ENCODE data around the gene SFRP2. TPM values are rescaled to one million over a fixed set of nuclear protein-coding genes. Genes with fewer than 3 reads are reported as not detected.

Gene SFRP2
- total RNA-seq, 2 experiments from 2014 or later = not detected

- intact Hi-C loops (cut with micrococcal nuclease; ENCODE audit: unreplicated experiment) = no loop called here
- BruUV-seq (replicated peaks) = no TSS peak
Measured at GRCh38 chr4:153798420-153798819, 9.5 kb upstream of the SFRP2 start.

GRCh38 chr4:153794006-153794405 is 5.1 kb upstream of the SFRP2 start:
- Histone ChIP-seq H3K9me2 (ENCODE audit: insufficient read depth, low read length) (no peaks in the 10 kb centered on the region), H2AFZ (ENCODE audit: low read length) (no peak overlapping the region), H3K4me2 (ENCODE audit: low read length) (no peak overlapping the region), H3K36me3 (ENCODE audit: insufficient read depth, low read length) (no peaks in the 10 kb centered on the region), H3K4me1 (ENCODE audit: insufficient read depth, low read length, poor library complexity, severe bottlenecking) (no peaks in the 10 kb centered on the region), H3K9me3 (ENCODE audit: low read length) (no peaks in the 10 kb centered on the region), H3K27ac (ENCODE audit: low read depth, low read length, poor library complexity, severe bottlenecking) (no peak overlapping the region), H3K79me2 (ENCODE audit: insufficient read depth, low read depth, low read length) (no peaks in the 10 kb centered on the region), H4K20me1 (ENCODE audit: insufficient read depth, low read length) (no peaks in the 10 kb centered on the region), H3K4me3 (ENCODE audit: low read depth, low read length, poor library complexity, severe bottlenecking) (no peak overlapping the region)
- CTCF ChIA-PET (ENCODE audit: unreplicated experiment) = no interaction called here
- DNase-seq (ENCODE audit: low spot score) = no peak
- TF ChIP-seq CTCF (conservative IDR thresholded peaks at IDR 0.05; ENCODE audit: low read length) = no peak
- POLR2A ChIA-PET = interaction anchor here (0.6 to 0.7 kb wide), 2 partner anchors 71 to 151 kb away, joined by 4 to 5 read pairs; no protein-coding TSS in a partner anchor
- intact Hi-C loops (cut with micrococcal nuclease; ENCODE audit: unreplicated experiment) = no loop called here
- BruUV-seq (replicated peaks) = no TSS peak

More at GRCh38 chr4:153798420-153798819, 9.5 kb upstream of the SFRP2 start:
- no peaks in the 10 kb centered on the region for H3K9me3 ChIP-seq (ENCODE audit: low read length)
- H3K79me2 ChIP-seq (ENCODE audit: insufficient read depth, low read depth, low read length) = no peaks in the 10 kb centered on the region
- no peaks in the 10 kb centered on the region for H3K36me3 ChIP-seq (ENCODE audit: insufficient read depth, low read length)
- H3K4me2 ChIP-seq (ENCODE audit: low read length) = no peak overlapping the region
- no peaks in the 10 kb centered on the region for H4K20me1 ChIP-seq (ENCODE audit: insufficient read depth, low read length)
- H2AFZ ChIP-seq (ENCODE audit: low read length) = no peak overlapping the region
- POLR2A ChIA-PET = no interaction called here
- no peaks in the 10 kb centered on the region for H3K9me2 ChIP-seq (ENCODE audit: insufficient read depth, low read length)
- H3K27ac ChIP-seq (ENCODE audit: low read depth, low read length, poor library complexity, severe bottlenecking) = no peak overlapping the region
- H3K4me3 ChIP-seq (ENCODE audit: low read depth, low read length, poor library complexity, severe bottlenecking) = no peak overlapping the region
- DNase-seq (ENCODE audit: low spot score) = no peak
- H3K4me1 ChIP-seq (ENCODE audit: insufficient read depth, low read length, poor library complexity, severe bottlenecking) = no peaks in the 10 kb centered on the region
- CTCF ChIA-PET (ENCODE audit: unreplicated experiment) = no interaction called here
- TF ChIP-seq EZH2phosphoT487 (IDR thresholded peaks at IDR 0.05; ENCODE audit: borderline replicate concordance, low read depth, low read length) (no peak), CTCF (conservative IDR thresholded peaks at IDR 0.05; ENCODE audit: low read length) (no peak)

GRCh38 chr4:153792618-153793247 is 3.9 kb upstream of the SFRP2 start:
- Histone ChIP-seq H3K4me3 (ENCODE audit: low read depth, low read length, poor library complexity, severe bottlenecking) (no peak overlapping the region), H3K4me2 (ENCODE audit: low read length) (no peak overlapping the region), H3K36me3 (ENCODE audit: insufficient read depth, low read length) (no peaks in the 10 kb centered on the region), H3K27ac (ENCODE audit: low read depth, low read length, poor library complexity, severe bottlenecking) (no peak overlapping the region), H3K79me2 (ENCODE audit: insufficient read depth, low read depth, low read length) (no peaks in the 10 kb centered on the region), H3K9me2 (ENCODE audit: insufficient read depth, low read length) (no peaks in the 10 kb centered on the region), H4K20me1 (ENCODE audit: insufficient read depth, low read length) (no peaks in the 10 kb centered on the region), H3K4me1 (ENCODE audit: insufficient read depth, low read length, poor library complexity, severe bottlenecking) (no peaks in the 10 kb centered on the region), H3K9me3 (ENCODE audit: low read length) (no peaks in the 10 kb centered on the region), H2AFZ (ENCODE audit: low read length) (no peak overlapping the region)
- ChIA-PET CTCF (ENCODE audit: unreplicated experiment) (no interaction called here), POLR2A (no interaction called here)
- intact Hi-C loops (cut with micrococcal nuclease; ENCODE audit: unreplicated experiment) = no loop called here
- no peak for TF ChIP-seq CTCF (conservative IDR thresholded peaks at IDR 0.05; ENCODE audit: low read length)
- no peak for TF ChIP-seq EZH2phosphoT487 (IDR thresholded peaks at IDR 0.05; ENCODE audit: borderline replicate concordance, low read depth, low read length)
- BruUV-seq (replicated peaks) = no TSS peak
- DNase-seq (ENCODE audit: low spot score) = no peak
